EH (cell line): ENCODE results near the gene CFAP410.

Source experiments
- DNase-seq: peaks from one replicate; pipeline ENCODE4 v3.0.0-alpha.2; 2015; ENCODE audit warnings: low read depth

The CFAP410 gene

GRCh38 chr21:44298301-44298700, 40.9 kb downstream of the CFAP410 start:
- DNase-seq, result peak; percentile 36

DNA sequence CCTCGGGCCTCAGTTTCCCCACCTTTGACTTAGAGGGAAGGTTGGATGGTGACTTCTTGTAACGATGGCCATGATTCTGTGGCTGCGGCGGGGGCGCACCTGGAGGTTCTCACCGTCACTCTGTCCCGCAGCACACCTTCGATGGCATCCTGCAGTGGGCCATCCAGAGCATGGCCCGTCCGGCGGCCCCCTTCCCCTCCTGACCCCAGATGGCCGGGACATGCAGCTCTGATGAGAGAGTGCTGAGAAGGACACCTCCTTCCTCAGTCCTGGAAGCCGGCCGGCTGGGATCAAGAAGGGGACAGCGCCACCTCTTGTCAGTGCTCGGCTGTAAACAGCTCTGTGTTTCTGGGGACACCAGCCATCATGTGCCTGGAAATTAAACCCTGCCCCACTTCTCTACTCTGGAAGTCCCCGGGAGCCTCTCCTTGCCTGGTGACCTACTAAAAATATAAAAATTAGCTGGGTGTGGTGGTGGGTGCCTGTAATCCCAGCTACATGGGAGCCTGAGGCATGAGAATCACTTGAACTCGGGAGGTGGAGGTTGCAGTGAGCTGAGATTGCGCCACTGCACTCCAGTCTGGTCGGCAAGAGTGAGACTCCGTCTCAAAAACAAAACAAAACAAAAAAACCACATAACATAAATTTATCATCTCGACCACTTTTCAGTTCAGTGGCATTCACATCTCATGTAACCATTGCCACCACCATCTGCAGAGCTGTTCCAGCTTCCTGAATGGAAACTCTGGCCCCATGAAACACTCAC, 41.5 kb downstream of the CFAP410 start:
- DNase-seq, result peak; percentile 84

- DNase-seq, result no peak
These were observed 42.3 kb downstream of the CFAP410 start for GRCh38 chr21:44296916-44297315.

- no peak for DNase-seq
These were observed 43.1 kb downstream of the CFAP410 start for GRCh38 chr21:44296103-44296519.

- no peak for DNase-seq
These were observed 43.5 kb downstream of the CFAP410 start for GRCh38 chr21:44295646-44296045.

DNA sequence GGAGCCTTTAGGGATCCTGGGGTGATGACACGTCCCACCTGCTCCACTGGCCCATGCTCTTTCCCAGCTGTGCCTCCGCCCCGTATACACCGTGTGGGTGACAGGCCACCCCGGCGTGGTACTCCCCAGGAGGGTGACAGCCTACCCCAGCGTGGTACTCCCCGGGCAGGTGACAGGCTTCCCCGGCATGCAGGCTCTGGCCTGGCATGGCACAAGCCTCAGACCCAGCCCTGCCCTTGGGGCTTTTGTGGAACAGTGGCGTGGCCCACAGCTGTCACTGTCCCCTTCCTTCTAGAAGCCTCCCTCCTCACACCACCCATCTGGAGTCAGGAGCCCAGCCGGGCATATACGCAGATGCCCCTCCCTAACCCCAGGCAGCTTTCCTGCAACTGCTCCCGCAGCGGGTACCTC, 44.0 kb downstream of the CFAP410 start:
- DNase-seq, result no peak

DNA sequence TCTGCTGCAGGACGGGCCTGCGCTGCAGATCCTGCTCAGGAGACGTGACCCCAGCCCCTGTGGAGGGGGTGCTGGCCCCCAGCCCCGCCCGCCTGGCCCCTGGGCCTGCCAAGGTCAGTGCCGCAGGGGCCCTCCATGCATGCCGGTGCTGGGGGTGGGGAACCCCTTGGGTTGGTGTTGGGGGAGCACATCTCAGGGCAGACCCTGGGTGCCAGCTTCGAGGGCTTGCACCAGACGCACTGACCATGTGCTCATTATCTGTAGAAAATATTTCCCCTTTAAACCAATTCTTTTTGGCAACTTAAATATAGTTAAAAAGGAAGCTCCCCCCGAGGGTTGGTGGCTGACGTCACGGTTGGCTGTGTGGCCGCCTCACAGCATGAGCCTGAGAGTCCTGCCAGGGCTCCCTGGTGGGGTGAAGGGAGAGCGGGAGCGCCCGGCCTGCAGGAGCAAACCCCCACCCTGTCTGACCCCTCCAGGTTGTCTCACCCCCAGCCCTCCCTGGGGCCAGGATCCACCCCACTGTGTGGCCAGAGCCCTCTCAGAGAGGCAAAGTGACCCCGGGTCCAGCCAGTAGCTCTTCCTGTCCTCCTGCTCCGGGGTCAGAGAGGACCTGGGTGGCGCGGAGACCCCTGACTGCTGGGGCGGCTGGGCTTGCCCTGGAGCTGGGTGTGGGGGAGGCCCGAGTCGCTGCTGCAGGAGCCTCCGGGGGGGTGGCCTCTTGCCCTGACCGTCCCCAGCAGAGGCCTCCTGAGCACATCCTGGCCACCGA, 44.6 kb downstream of the CFAP410 start:
- DNase-seq, result peak; percentile 72

- no peak for DNase-seq
These were observed 45.5 kb downstream of the CFAP410 start for GRCh38 chr21:44293551-44294231.

- no peak for DNase-seq
These were observed 46.4 kb downstream of the CFAP410 start for GRCh38 chr21:44292812-44293195.

DNA sequence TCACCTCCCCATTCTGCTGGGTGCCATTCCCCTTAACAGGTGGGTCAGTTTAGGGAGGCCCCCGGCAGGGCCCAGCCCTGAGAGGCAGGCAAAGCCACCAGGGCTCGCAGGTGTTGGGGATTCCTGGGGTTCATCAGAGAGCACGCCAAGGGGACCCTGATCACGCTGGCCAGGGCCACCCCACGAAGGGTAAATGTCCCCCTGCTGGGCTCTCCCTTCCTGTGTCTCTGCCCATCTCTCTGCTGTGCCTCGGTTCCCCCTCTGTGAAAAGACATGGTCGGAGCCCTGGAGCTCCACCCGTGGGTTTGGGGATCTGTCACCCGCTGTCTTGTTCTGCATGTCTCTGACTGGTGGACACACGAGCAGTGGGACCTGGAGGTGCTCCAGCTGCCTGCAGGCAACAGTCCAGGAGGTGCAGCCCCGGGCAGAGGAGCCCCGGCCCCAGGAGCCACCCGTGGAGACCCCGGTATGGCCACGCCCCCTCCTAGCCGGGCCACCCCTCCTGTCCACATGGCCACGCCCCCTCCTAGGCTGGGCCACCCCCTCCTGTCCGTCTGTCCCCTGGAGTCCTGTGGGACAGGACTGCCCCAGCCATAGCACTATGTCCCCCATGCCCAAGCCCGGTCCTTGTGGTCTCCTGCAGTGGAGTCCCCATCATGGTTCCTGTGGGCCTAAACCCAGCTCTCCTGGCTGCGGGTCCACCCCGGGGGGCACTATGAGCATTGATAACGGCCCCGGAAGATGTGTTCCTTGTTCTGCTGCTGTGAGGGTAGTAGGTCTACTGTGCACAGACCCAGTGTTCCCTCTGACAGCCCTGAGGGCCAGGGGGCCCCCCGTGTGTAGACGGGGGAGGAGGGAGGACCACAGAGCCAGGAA, 47.0 kb downstream of the CFAP410 start:
- DNase-seq, result no peak

DNA sequence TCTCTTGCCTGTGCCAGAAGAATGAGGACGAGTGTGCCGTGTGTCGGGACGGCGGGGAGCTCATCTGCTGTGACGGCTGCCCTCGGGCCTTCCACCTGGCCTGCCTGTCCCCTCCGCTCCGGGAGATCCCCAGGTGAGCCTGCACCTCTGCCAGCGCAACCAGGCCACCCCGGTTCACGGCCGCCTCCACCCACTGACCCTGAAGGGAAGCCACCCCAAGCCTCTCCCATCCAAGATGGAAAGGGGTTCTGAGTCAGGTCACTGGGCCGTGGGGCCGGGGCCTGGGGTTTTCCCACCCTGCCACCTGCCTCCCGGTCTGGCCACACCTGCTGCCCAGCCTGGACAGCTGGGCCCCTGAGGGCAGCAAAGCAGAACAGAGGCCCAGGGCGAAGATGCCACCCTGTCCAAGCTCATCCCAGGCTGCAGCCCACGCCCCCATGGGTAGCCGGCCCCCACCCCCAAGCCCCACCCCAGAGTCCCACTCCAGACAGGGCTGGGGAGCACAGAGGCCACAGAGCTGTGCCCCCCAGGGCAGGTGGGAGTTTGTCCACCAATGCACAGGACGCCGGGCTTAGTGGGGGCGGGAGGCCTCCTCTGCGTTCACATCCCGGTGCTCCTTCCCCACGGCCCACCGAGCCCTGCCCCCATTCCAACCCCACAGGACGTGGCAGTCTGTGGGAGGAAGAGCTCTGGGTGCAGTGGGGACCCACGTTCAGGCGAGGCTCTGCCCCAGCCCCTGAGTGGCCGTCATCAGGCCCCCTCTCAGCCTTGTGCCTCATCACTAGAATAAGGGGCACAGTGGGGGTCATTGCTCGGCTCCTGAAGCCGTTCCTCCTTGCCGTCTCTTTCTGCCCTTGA, 47.9 kb downstream of the CFAP410 start:
- DNase-seq, result no peak

- DNase-seq, result no peak
These were observed 48.7 kb downstream of the CFAP410 start for GRCh38 chr21:44290327-44291077.

DNA sequence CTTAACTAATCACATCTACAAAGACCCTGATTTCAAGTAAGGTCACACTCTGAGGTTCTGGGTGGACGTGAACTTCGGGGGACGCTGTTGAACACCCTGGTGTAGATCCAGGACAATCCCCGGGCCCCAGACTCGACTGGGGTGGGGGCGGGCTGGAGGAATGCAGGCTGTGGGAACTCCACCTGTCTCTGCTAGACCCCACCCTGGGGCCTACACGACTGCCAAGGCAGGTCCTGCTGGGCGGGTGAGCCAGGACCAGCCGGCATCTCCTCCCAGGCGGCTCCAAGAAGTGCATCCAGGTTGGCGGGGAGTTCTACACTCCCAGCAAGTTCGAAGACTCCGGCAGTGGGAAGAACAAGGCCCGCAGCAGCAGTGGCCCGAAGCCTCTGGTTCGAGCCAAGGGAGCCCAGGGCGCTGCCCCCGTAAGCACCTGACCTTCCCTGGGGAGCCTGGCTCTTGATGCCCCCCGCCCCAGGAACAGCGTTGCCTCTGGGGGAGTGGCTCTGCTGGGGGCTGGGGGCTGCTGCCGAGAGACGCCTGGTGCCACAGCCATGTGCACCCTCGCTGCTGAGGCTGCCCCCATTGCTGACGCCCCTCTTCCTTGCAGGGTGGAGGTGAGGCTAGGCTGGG, 49.7 kb downstream of the CFAP410 start:
- no peak for DNase-seq

- DNase-seq, result no peak
These were observed 50.7 kb downstream of the CFAP410 start for GRCh38 chr21:44288251-44289110.

GRCh38 chr21:44286716-44287632, 52.2 kb downstream of the CFAP410 start:
- no peak for DNase-seq

GRCh38 chr21:44286086-44286715, 53.0 kb downstream of the CFAP410 start:
- DNase-seq, result no peak
